M059J (cell line): Measurements from ENCODE around the gene SLC20A1. TPM values are rescaled to one million over a fixed set of nuclear protein-coding genes. Genes with fewer than 3 reads are reported as not detected.
"Not testable (repeated sequence)": the region's sequence is repeated elsewhere in the genome, so short reads cannot be mapped to it uniquely, and the experiment has no call there.

ENCODE experiments used
- DNase-seq: peaks from one replicate; pipeline ENCODE4 v3.0.0-alpha.2; 2012; ENCODE audit warnings: low read depth
- total RNA-seq: library from RNA; depleted of rRNA; stranded (reverse); fragments of >200 nt; shearing (Covaris generic); gene quantifications from 2 replicates; pipeline ENCODE4 v1.2.3, GENCODE V29; 2014

The SLC20A1 gene
- total RNA-seq, 1 experiment from 2014 or later = 70.1 TPM

DNA sequence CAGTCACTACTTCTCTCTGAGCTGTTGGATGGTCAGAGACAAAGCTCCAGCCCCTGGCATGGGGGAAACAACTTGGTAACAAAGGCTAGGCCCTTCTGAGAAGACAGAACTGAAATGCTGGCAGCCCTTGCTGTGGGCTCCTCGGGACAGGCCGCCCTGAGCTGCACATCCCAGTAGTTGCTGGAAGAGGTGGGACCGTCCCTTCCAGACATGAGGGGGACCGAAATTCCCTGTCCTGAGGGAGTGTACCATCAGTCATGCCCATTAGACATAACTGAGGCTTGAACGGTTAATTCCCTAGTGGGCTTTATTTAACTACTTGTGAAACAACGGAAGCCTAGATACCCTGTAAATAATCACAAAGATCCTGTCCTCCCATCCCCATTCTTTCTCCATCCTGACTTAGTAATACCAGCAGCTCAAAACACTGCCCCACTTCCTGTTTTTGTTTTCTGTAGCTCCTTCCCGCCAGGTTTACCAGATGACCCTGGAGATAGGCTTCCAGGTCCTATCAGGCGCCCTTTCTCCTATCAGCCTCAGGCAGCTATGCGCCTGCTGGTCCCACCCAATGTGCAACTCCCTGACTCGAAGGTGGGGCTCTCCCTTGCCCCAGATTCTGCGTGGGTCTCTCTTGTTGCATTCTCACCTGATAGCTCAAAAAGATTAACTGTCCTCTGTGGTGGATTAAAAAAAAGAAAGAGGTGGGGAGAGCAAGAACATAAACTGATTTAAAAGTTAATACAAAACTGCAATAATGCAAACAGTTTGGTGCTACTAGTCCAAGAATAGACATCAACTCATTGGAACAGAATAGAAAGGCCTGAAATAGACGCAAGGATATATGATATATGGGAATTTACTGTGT lies 38.0 kb downstream of the SLC20A1 start:
- no peak for DNase-seq

DNA sequence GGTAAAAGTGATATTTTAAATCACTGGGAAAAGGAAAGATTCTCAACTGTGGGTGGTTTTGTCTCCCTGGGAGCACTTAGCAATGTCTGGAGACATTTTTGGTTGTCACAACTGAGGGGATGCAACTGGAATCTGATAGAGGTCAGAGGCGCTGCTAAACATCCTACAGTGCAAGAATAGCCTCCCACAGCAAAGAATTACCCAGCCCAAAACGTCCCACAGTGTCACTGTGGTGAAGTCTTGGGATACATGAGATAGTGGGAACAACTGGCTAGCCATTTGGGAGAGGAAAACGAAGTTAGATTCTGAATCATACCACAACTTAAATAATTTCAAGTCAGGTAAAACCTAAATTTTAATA lies 38.7 kb downstream of the SLC20A1 start:
- DNase-seq = no peak

DNA sequence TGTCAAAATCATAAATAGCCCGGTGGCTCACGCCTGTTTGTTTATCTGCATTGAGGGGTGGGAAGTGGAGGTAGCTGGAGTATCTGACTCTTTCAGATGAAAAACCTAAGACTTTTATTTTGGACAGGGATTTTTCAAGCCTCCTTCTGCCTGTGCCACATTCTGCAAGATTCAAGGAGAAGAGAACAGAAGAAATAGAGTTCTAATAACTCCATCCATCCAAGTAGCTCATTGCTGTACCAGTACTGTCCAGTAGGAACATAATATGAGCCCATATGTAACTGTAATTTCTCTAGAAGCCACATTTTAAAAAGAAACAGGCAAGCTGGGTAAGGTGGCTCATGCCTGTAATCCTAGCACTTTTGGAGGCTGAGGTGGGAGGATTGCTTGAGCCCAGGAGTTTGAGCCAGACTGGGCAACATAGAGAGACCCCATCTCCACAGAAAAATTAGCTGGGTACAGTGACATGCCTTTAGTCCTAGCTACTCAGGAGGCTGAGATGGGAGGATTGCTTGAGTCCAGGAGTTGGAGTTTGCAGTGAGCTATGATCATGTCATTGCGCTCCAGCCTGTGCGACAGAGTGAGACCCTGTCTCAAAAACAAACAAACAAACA lies 39.6 kb downstream of the SLC20A1 start:
- DNase-seq = no peak

GRCh38 chr2:112686348-112687217 lies 40.8 kb downstream of the SLC20A1 start:
- no peak for DNase-seq

GRCh38 chr2:112687522-112687921 lies 41.8 kb downstream of the SLC20A1 start:
- DNase-seq = no peak

DNA sequence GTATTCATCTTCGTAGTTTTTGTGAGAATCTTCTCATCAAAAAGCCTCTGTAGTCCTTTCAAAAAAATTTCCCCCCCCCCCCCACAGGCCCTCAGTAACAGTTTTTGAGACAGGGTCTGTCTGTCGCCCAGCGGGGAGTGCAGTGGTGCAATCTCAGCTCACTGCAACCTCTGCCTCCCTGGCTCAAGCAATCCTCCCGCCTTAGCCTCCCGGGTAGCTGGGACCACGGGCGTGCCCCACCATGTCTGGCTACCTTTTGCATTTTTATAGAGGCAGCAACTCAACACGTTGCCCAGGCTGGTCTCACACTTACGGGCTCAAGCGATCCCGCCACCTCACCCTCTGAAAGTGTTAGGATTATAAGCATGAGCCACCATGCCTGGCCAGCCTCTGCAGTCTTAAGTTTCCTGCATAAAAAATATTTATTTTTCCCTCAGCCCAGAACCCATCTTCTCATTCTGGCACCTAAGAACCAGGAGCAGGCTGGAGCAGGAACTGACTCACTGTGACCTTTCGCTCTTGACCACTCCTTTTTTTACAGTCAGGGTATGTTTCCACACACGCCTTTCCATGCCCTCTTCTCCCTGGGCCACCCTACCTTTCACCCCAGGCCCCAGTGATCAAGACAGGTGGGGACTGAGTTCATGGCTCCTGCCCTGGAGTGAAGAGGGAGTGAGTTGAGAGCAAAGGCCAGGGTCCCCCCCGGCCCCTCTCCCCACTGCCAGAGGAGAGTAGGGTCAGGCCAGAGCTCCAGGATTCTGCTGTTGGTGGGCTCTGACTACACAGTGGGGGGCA lies 42.5 kb downstream of the SLC20A1 start:
- DNase-seq = peak; percentile 55

GRCh38 chr2:112690853-112691401 lies 45.2 kb downstream of the SLC20A1 start:
- DNase-seq = peak; percentile 52

DNA sequence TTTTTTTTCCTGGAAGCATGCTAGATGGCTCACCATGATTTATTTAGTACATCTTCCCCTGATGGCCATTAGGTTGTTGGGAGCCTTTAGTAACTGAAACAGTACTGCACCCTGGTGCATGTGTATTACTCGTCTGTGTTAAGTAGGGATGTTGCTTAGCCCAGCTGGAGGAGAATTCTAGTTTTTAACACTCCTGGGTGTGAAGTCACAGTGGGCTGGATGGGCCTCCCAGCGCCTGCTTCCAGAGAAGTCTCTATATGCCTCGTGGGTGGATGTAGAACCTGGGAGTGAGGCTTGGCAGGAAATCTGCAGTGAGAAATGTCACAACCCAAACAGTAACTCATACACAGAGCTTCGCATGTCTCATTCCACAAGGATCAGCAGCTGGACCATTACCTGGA lies 46.1 kb downstream of the SLC20A1 start:
- DNase-seq = no peak

DNA sequence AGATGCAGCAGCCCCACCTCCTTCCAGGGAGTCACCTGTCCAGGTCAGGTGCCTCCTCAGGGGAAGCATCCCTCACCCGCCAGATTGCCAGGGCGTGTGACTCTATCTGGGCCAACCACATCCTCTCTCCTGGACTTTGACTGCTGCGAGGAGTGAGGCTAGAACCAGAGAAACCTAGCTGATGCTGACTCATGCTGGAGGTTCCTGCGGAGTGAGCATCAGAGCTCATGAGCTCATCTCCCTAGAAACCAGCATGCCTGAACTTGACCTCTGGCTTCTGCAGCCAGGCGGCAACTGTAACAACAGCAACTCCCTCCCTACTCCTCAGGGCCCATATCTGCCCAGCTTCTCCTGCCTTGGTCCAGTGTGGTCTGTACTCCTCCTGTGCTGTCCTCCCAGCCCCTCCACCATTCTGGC lies 46.8 kb downstream of the SLC20A1 start:
- DNase-seq = peak; percentile 98

GRCh38 chr2:112692918-112693317 lies 47.2 kb downstream of the SLC20A1 start:
- peak; percentile 59 for DNase-seq

GRCh38 chr2:112693596-112693995 lies 47.9 kb downstream of the SLC20A1 start:
- no peak for DNase-seq

GRCh38 chr2:112694182-112694581 lies 48.4 kb downstream of the SLC20A1 start:
- DNase-seq = no peak

DNA sequence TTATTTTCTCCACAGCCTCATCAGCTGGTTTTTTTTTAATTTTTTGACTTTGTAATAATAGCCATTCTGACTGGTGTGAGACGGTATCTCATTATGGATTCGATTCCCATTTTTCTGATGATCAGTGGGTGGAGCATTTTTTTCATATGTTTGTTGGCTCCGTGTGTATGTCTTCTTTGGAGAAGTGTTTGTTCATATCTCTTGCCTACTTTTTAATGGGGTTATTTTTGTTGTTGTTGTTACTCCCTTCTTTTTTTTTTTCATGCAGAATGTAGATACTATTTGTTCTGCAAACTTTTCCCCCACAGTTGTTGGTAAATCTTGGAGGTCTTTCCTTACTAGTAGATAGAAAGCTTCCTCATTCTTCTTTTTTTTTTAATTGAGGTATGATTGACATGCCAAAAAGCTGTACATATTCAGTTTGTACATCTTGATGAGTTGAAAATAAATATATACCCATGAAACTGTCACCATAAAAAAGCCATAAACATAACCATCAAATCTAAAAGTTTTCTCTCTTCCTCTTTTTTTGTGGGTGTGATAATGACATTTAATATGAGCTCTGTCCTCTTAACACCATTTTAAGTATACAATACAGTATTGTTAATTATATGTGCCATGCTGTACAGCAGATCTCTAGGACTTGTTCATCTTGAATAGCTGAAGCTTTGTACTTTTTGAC lies 53.2 kb downstream of the SLC20A1 start:
- DNase-seq = no peak

- no peak for DNase-seq
These were observed 54.4 kb downstream of the SLC20A1 start for GRCh38 chr2:112699984-112700667.

DNA sequence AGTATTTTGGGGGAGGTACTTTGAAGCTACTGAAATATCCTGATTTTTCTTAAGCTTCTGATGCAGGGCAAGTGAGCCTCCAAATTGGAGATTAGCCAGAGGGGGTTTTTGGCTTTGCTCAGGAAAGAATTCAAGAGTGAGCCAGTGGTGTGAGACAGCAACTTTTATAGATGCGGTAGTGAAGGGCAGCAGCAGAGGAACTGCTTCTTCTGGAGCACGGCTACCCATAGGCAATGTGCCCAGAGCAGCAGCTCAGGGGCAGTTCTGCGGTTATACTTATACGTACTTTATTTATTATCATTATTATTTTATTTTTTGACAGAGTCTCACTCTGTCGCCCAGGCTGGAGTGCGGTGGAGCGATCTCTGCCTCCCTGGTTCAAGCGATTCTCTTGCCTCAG lies 55.3 kb downstream of the SLC20A1 start:
- DNase-seq = peak; percentile 49

DNA sequence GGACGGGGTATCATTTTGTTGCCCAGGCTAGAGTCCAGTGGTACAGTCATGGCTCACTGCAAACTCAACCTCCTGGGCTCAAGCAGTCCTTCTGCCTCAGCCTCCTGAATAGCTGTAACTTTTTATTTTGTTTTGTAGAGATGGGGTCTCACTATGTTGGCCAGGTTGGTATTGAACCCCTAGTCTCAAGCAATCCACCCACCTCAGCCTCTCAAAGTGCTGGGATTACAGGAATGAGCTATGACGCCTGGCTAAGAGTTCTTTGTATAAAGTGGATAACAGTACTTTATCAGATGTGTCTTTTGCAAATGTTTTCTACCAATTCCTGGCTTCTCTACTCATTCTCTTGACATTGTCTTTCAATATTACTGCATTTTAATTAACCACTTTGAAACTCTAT lies 57.9 kb downstream of the SLC20A1 start:
- DNase-seq = no peak

- no peak for DNase-seq
These were observed 59.8 kb downstream of the SLC20A1 start for GRCh38 chr2:112705575-112705974.

DNA sequence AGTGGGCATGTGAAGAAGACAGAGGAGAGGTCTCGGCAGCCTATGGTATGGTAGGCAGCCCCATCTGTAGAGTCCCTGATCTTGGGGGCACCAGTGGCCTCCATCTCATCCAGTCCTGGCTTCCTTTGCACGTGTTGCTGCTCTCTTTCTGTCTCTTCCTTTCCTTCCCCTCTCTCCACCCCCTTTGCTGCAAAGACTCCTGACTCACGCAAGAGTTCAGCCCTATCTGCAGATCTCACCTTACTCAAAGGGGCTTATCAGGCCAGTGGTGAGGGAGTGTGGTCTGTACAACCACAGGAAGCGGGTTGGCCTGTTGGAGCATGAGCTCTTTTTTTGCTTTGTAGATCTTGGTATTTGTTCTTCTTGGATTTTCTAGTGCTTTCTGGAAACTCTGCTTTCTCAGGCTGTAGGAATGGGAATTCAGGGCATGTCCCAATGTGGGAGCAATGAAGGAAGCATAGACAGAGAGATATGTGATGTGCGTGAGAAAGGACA lies 60.5 kb downstream of the SLC20A1 start:
- peak; percentile 89 for DNase-seq

DNA sequence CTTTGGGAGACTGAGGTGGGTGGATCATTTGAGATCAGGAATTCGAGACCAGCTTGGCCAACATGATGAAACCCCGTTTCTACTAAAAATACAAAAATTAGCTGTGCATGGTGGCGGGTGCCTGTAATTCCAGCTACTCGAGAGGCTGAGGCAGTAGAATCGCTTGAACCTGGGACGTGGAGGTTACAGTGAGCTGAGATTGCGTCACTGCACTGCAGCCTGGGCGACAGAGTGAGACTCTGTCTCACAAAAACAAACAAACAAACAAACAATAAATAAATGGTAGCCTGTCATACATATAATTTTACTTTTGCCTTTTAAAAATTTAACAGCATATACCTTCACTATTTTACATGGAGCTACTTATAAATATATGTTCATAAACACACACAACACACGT lies 61.2 kb downstream of the SLC20A1 start:
- not testable (repeated sequence) for DNase-seq

DNA sequence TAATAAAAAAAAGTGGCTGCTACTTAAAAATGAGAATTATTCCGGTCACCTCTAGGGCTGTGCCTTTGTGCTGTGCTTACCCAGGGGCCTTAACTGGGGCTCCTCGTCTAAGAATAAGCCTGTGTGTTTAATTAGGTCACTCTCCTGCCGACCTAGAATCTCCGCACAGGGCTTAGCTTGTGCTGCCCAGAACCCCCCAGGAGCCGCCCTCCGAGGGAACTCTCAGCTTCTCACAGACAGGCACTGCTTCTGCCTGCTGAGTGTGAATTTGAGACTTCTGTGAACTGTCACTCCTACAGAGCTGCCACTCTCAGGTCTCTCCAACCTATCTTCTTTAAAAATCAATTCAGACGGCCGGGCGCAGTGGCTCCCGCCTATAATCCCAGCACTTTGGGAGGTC lies 63.2 kb downstream of the SLC20A1 start:
- DNase-seq = no peak
